Prostate gland (tissue), 2 donors: Measurements from ENCODE around the gene LOXL4. TPM values are rescaled to one million over a fixed set of nuclear protein-coding genes. Genes with fewer than 3 reads are reported as not detected.

Experiments used
- DNase-seq: peaks from one replicate; pipeline ENCODE4 v3.0.0-alpha.2; 2019; ENCODE audit warnings: low spot score
- H3K27ac ChIP-seq, 2 donors: fragments of 200-600 bp; sonication (generic); 2 replicates each; pipeline ENCODE4 v1.5.1; 2017 to 2019
- H3K27me3 ChIP-seq: fragments of 200-600 bp; sonication (generic); replicated peaks from 2 replicates; pipeline ENCODE4 v1.5.1; 2019; ENCODE audit not compliant: insufficient read depth
- H3K36me3 ChIP-seq, 2 donors: fragments of 200-600 bp; sonication (generic); 1 replicate in 1 of 2; 2 replicates in 1 of 2; pipeline versions ENCODE4 v1.5.1 to v1.8.1; 2017 to 2019
- H3K4me1 ChIP-seq: fragments of 200-600 bp; sonication (generic); replicated peaks from 2 replicates; pipeline ENCODE4 v1.5.1; 2019
- H3K4me3 ChIP-seq, 2 donors: fragments of 200-600 bp; sonication (generic); 2 replicates each; pipeline ENCODE4 v1.5.1; 2017 to 2019
- H3K9me3 ChIP-seq: fragments of 200-600 bp; sonication (generic); 2 replicates; pipeline ENCODE4 v1.5.1; 2017
- POLR2A ChIP-seq: fragments of 450-650 bp; IDR thresholded peaks from one replicate; pipeline ENCODE4 v1.6.1; 2016; ENCODE audit warnings: antibody characterized with exemption, mild to moderate bottlenecking
- POLR2AphosphoS5 ChIP-seq: sonication (generic); formaldehyde crosslinking; IDR thresholded peaks from one replicate; pipeline ENCODE4 v1.6.1; 2017; ENCODE audit warnings: antibody characterized with exemption
- whole genome bisulfite sequencing: methylation state at CpG from one replicate; pipeline ENCODE4 v1.1.5; 2018; 5-methylcytosine and 5-hydroxymethylcytosine counted together
- intact Hi-C: fragments of 100-400 bp; cut with DNase I; formaldehyde crosslinking; loops from one replicate; pipeline ENCODE4 v1.14.2; 2022
- total RNA-seq, 2 donors: library from RNA; depleted of rRNA; stranded (reverse); fragments of >200 nt; gene quantifications; one replicate each; pipeline ENCODE4 v1.1.0, GENCODE V29; 2016
- TF ChIP-seq, protein P1 (sequence below), 4 experiments: fragments of 200-600 bp in 2 of 4; fragments of 450-650 bp in 2 of 4; sonication (generic) in 2 of 4; IDR thresholded peaks; 1 replicate in 3 of 4; 2 replicates in 1 of 4; pipeline ENCODE4 v1.5.1; 2016 to 2019; ENCODE audit warnings: antibody characterized with exemption in 4 of 4, mild to moderate bottlenecking in 2 of 4, moderate library complexity in 2 of 4

LOXL4 gene
- total RNA-seq, 2 donors from 2014 or later: 7.4 to 26.8 TPM

DNA sequence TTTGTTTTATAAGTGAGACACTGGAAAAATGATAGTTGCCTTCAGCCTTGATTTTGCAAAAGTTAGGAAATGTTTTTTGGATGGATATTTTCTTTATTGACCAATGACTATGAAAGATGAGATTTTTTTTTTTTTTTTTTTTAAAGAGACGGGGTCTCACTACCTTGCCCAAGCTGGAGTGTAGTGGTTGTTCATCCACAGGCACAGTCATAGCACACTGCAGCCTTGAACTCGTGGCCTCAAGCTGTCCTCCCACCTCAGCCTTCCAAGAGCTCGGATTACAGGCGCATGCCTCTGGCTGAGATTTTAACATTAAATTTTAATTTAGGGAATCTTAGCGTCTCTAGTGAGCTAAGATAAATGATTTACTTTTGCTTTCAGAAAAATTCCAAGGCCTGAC is 66.2 kb downstream of the LOXL4 start:
- Histone ChIP-seq H3K27me3 (no peaks in the 10 kb centered on the region), H3K36me3 (no peaks in the 10 kb centered on the region), H3K4me1 (no peaks in the 10 kb centered on the region), H3K27ac (no peak overlapping the region), H3K9me3 (no peaks in the 10 kb centered on the region), H3K4me3 (no peak overlapping the region)
- WGBS: 93% methylated on average over 5 of the region's 5 CpGs
- no peak for DNase-seq
- intact Hi-C loops: no loop called here
- TF ChIP-seq POLR2A (no peak), POLR2AphosphoS5 (no peak)
- TF ChIP-seq, protein P1, sequence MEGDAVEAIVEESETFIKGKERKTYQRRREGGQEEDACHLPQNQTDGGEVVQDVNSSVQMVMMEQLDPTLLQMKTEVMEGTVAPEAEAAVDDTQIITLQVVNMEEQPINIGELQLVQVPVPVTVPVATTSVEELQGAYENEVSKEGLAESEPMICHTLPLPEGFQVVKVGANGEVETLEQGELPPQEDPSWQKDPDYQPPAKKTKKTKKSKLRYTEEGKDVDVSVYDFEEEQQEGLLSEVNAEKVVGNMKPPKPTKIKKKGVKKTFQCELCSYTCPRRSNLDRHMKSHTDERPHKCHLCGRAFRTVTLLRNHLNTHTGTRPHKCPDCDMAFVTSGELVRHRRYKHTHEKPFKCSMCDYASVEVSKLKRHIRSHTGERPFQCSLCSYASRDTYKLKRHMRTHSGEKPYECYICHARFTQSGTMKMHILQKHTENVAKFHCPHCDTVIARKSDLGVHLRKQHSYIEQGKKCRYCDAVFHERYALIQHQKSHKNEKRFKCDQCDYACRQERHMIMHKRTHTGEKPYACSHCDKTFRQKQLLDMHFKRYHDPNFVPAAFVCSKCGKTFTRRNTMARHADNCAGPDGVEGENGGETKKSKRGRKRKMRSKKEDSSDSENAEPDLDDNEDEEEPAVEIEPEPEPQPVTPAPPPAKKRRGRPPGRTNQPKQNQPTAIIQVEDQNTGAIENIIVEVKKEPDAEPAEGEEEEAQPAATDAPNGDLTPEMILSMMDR (IDR thresholded peaks at IDR 0.05): no peak

Other genes starting within 250 kb of the LOXL4 start
- 1 to 10 TPM; 3.8 to 8.9 TPM for gene CRTAC1, start 237.6 kb downstream of the LOXL4 start, total RNA-seq
- 10 to 100 TPM; 14.2 to 26.0 TPM for gene R3HCC1L, start 133.5 kb downstream of the LOXL4 start, total RNA-seq
- gene PYROXD2, start 147.0 kb upstream of the LOXL4 start, total RNA-seq: 10 to 100 TPM; 15.0 to 21.6 TPM
- 10 to 100 TPM; 59.9 to 93.6 TPM for gene HPS1, start 178.7 kb upstream of the LOXL4 start, total RNA-seq